Stromal cell of bone marrow (primary cell): ENCODE results near the gene FKBP7.
"Not testable (repeated sequence)": the region's sequence is repeated elsewhere in the genome, so short reads cannot be mapped to it uniquely, and the experiment has no call there.

Experiments used
- DNase-seq: peaks from one replicate; pipeline ENCODE4 v3.0.0-alpha.2; 2012; ENCODE audit warnings: low read depth

FKBP7 gene, protein sequence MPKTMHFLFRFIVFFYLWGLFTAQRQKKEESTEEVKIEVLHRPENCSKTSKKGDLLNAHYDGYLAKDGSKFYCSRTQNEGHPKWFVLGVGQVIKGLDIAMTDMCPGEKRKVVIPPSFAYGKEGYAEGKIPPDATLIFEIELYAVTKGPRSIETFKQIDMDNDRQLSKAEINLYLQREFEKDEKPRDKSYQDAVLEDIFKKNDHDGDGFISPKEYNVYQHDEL

DNA sequence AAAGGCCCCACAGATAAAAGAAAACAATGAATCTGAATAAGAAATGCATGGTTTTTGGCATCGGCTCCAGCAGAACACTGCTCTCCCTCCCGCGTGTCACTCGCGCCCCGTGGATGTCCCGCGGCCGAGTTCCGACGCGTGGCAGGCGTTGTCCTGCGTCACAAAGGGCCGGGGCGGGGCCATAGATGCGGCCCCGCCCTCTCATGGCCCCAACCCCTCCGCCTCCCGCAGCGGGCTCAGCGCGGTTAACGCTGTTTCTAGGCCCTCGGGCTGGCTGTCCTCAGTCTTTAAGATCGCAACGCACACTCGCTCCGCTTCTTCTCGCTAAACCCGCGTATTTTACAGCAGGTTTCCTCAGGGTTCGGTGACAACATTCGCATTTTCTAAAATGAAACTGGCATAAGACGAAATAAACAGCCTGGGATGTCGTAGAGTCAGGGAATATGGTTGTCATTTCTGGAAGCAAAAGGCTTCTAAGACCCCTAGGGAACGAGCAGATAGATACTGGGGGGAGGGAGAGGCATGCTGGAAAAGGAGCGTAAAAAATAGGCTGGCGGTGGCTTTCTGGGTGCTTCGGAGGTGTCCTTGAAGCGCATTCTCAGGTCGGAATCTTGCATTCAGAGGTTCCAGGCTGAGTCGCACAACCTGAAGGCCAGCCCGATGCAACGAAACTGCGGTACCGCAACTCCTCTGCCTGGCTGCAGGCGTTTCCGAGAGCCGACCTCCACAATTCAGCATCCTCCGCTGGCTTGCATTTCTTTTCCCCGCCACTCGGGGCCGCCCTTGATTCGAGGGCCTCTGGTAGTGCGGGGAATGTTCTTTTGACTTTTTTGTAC lies at the start of gene FKBP7:
Gene FKBP7 (minus strand): TSS at position 162 of the 836 bp plus-strand sequence. CDS start 101 bp downstream, at position 61.
- DNase-seq = peak; percentile 61

DNA sequence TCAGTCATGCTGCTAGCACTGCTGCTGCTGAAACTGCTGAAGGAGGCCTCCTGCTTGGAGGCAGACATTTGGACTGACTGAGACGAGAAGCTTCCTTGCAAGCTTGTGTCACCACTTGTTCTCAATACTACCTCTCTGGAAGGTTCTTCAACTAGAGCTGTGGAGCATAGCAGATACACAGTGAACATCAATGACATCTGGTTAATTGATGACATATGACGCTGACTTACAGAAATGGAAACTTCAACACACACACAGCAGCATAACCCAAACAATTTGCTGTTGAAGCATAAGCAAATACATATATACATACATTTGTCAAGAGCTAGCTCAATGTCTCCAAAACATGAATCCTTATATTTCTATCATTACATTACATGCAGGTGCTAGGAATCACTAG lies 49.2 kb upstream of the FKBP7 start:
- DNase-seq = no peak

DNA sequence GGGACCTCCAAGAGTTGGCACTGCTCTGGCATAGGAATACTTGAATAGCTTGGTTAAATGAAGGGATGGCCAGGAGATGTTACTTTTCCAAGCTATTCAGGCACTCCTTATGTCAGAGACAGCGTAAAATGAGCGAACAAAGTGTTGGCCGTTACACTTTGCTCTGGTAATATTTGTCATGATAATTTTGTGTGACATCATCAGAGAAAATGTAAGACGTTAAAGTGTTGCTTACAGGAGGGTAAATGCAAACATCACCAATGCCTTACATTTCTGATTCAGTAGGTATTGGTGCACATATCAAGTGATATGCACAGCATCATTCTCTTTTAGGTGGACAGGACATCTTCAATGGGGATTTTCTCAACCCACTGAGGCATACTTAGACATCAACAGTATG lies 47.9 kb upstream of the FKBP7 start:
- DNase-seq = no peak

DNA sequence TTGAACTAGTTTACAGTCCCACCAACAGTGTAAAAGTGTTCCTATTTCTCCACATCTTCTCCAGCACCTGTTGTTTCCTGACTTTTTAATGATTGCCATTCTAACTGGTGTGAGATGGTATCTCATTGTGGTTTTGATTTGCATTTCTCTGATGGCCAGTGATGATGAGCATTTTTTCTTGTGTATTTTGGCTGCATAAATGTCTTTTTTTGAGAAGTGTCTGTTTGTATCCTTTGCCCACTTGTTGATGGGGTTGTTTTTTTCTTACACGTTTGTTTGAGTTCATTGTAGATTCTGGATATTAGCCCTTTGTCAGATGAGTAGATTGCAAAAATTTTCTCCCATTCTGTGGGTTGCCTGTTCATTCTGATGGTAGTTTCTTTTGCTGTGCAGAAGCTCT lies 47.1 kb upstream of the FKBP7 start:
- not testable (repeated sequence) for DNase-seq

DNA sequence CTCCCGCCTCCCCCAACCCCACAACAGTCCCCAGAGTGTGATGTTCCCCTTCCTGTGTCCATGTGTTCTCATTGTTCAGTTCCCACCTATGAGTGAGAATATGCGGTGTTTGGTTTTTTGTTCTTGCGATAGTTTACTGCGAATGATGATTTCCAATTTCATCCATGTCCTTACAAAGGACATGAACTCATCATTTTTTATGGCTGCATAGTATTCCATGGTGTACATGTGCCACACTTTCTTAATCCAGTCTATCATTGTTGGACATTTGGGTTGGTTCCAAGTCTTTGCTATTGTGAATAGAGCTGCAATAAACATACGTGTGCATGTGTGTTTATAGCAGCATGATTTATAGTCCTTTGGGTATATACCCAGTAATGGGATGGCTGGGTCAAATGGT lies 46.6 kb upstream of the FKBP7 start:
- not testable (repeated sequence) for DNase-seq

DNA sequence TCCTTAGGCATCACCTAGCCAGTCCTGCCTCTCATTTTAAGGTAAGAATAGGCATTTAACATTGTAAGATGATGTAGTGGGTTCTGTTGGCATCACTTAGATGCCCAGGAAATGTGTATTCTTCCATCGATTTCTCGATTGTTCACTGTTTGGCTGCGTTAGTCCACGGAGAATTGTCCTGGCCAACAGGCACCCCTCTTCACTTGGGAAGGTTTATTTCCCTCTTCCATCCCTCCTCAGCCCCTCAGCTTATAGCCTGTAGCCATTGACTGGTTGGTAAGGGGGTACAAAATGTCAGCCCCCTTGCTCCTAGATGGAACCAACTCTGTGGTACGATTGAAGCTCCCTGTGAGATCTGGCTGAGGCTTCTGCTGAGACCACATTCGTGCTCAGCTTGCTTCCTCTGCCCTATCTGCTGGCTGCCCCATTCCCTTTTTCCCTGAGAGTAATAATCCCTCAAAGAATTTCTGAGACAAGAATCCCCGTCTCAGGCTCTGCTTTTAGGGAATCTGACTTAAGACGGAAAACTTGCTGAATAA lies 45.3 kb upstream of the FKBP7 start:
- no peak for DNase-seq

DNA sequence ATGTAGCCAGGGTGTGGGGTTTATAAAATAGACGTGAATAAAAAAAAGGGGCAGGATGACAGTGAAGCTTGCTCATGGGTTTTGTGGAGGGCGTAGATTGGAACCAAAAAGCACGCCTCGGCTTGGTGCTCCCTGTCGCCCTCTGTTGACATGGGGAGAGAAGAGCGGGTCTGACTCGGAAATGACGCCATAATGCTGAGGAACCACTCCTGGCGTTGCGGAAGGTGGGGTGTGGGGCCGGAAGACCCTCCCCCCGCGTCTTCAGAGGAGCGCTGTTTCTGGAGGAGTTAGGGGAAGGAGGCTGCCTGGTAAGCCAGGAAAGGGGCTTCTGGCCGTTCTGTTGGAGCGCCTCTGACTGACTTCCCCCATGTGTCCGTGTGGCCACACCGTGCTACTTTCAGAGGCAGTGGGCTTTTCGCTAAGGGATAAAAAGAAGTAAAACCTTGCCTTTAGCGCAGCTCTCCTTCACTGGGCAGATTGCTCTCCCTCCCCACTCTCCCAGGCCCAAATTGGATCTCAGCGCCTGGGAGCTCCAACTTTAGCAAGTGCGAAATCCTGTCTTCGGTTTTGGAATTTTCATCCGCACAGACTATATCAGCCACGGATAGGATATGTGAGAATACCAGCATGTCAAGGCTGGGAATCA lies 44.7 kb upstream of the FKBP7 start:
- no peak for DNase-seq

DNA sequence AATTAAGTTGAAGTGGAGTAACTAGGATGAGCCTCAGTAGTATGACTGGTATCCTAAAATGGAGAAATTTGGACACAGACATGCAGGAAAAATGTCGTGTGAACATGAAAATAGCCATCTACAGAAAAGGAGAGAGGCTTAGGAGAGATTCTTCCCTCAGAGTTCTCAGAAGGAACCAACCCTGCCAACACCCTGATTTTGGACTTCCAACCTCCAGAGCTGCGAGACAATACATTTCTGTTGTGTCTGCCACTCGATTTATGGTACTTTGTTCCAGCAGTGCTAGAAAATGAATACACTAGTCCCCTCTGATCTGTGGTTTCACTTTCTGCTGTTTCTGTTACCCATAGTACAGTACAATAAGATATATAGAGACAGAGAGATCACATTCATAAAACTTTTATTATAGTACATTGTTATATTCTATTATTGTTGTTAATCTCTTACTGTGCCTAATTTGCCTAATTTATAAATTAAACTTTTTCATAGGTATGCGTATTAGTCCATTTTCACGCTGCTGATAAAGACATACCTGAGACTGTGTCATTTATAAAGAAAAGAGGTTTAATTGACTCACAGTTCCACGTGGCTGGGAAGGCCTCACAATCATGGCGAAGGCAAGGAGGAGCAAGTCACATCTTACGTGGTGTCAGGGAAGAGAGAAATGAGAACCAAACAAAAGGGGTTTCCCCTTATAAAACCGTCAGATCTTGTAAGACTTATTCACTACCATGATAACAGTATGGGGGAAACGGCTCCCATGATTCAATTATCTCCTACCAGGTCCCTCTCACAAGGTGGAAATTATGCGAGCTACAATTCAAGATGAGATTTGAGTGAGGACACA lies 43.1 kb upstream of the FKBP7 start:
- no peak for DNase-seq

DNA sequence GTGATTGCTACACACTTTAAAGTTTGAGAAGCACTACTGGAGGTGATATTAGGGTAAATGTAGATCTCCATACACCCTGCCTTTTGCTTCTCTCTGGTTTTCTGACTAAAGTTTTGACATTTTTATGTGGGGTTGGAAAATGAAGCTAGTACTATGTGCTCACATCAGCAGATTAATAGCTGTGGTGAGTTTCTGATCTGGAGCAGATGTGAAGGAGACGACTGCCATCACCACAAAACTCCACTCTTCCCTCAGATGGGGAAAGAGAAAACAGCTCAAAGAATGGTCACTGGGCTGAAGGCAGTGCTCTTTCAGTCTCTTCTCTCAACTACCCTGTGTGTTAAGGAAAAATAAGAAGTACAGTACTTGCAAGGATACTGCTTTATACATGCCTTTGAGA lies 39.1 kb upstream of the FKBP7 start:
- DNase-seq = no peak

DNA sequence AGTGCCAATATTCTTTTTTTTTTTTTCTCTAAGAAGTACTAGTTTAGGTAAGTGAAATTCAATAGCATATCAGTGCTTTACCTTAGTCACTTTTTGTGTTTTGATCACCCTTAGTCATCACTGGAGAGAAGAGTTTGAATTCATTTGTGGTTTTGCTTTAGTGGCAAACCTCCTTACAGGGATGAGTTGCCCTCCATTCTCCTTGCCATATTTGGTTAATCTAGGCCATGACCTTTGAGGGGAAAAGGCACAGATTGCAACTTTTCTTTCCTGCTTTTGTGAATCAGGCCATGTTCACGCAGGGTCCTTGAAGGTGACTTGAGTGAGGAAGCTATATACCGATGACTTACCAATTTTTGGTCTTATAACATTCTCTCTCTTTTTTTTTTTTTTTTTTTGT lies 36.3 kb upstream of the FKBP7 start:
- DNase-seq = no peak

DNA sequence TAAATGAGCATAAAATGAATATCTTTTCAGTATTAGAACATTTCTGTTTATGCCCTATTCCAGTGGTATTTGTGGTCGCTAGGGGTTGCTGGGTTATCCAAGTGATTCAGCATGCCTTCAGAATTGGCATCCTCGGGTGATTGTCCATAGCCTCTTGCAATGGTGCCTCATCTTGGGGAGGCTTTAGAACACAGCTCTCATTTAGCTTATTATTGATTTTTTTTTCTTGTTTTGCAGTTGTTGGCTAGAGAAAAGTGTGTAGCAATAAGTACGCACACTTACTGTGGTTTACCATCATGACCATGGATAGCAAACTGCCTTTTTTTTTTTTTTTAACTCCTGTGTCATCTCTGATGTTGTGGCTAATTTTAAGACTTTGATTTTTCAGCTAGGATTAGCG lies 35.5 kb upstream of the FKBP7 start:
- no peak for DNase-seq

DNA sequence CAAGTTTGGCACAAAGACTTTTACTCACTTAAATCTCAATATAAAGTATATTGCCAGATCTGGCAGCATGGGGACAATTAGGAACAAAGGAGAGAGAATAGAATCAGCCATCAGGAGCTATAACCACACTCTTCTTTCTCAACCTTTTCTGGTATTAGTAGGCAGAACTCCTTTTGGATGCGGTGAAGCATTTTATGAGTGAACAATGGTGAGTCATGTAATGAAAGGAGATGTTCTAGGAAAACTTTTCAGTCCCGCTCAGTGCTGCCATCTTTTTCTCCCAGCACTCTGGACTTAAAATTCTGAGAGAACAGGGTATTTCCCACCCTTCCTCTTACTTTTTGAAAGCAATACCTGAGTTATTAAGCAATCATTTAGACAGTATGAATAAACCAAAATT lies 34.1 kb upstream of the FKBP7 start:
- no peak for DNase-seq

DNA sequence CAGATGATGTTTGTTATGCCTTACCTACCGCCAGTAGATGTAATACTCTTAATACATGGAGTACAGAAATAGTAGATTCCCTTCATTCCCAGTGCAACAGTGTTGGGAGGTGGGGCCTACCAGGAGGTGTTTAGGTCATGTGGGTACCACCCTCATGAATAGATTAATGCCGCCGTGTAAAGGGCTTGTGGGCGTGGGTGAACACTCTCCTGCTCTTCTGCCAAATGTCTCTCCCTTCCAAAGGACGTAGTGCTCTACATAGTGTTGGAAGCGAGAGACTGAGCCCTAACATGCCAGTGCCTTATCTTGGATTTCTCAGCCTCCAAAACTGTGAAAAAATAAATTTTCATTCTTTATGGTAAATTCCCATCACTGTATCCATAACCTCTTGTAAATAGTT lies 32.0 kb upstream of the FKBP7 start:
- DNase-seq = no peak

DNA sequence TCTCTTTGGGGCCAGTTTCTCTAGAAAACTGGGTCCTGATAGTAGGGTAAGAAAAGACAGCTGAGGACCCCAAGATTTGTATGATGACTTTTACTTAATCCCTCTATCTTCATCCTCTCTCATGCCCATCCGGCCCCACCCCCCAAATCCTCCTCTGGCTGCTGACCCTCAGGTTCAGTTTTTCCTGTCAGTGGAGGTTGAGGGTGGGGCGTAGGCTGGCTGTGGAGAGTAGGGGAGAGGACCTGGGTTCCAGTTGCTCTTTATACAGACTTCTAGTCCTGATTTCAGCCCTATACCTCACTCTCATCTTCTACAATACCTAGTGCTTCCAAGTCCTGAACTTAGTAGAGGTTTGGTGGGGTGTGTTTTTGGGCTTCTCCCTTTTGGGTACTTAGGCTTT lies 30.2 kb upstream of the FKBP7 start:
- DNase-seq = no peak

DNA sequence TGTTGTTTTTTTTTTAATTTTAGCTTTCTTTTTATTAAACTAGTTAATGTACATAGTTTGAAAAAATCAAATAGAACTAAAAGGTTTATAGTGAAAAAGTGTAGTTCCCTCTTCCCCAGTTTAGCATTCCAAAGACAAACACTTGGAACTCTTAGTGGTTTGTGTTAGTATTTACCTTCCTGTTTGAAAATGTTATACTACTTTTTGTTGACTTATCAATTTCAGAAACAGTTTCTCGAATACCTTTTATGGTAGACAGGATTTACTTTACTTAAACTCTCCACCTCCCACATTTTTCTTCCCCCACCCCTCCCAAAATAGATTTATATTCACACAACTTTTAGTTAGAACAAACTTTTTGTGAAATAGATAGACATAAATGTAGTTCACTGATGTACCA lies 28.5 kb upstream of the FKBP7 start:
- DNase-seq = no peak

DNA sequence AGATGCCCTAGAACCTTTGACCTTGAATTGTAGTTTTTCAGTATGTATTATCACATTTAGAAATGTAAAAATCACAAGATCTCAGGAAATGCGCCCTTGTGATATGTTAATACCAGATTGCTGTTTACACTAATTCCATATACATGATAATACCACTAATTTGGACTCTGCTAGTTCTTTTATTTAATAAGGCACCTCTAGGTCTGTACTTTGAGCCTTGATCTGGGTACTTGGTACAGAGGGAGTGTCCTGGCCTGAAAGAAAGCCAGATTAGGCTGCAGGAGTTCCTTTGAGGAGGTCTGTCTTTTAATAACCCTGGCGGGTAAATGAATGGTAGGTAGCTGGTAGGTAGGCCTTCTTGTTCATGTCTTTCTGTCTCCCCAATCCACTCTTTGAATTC lies 28.1 kb upstream of the FKBP7 start:
- DNase-seq = no peak

DNA sequence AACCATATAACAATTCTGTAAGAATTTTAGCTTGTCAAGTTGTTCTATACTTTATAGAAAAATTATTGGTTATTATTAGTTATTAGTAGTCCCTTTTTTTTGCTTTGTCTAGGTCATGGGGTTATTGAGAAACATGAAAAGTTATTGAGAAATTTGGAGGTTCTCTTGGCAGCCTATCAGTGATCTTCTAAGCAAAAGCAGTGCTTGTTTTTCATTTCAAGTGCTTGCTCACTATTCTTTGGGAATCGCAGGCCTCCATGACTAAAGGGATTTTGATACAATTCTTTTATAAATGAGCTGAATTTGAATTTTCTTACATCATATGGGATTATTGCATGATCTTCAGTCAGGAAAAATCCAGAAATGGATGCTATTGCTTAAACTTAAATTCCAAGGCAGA lies 27.7 kb upstream of the FKBP7 start:
- no peak for DNase-seq

DNA sequence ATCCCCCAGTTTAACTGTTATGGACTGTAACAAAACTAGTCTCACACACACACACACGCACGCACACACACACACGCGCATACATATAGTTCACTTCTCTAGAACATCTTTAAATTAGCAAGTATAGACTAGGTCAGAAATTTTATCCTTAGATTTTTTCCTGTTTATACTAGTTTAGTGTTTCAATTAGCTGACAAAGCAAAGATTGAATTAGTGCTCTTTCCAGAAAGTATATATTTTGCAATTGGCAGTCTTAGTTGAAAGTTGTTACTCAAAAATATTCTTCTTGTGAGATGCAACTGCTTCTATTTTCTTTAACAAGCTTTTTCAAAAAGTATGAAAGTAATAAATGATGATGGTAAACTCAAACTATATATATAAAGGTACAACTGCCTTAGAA lies 24.4 kb upstream of the FKBP7 start:
- DNase-seq = no peak

DNA sequence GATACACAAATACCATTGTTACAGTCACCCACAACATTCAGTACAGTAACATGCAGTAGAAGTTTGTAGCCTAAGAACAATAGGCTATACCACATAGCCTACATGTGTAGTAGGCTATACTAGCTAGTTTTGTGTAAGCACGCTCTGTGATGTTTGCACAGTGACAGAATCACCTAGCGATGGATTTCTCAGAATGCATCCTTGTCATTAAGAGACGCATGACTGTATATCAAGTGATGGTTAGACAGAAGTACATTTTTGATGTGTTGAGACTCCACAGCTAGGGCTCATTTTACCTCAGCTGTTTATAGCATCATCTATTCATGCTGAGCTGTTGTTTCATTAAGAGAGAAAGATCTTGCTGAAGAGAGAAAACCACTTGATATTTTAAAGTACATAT lies 21.2 kb upstream of the FKBP7 start:
- no peak for DNase-seq

DNA sequence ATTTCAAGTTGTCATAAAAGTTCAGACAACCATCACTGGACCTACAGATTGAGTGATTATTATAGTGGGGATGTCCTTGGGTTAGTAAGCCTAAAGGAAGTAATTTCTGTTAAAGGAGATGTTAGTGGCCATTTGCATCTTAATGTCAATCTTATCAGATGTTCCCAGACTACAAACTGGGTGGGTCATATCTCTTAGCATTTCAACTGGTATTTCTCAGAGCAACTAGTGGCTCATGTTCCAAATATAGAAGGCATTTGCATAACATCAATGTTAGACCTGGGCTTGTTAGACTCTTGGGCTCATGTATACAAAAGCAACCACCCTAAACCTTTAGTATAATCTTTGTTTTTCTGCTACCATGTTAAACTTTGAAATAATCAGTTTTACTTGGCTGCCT lies 19.7 kb upstream of the FKBP7 start:
- no peak for DNase-seq

DNA sequence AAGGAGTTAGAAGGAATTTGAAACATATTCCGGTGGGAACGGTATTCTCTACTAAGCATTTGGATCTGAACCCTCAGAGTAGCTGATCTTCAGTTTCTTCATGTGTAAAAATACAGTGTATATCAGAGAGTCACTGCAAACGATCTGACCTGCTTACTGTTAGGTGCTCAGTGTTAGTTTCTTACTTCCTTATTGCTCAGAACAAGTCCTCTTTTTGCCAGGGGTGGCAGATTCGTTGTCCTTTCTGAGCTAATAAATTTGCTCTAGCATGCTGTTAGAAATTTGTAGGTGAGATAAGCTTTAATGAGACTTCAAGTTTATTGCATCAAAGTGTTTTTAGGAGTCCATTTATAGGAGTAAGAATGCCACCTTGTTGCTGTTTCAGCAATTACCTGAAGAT lies 17.6 kb upstream of the FKBP7 start:
- DNase-seq = no peak

DNA sequence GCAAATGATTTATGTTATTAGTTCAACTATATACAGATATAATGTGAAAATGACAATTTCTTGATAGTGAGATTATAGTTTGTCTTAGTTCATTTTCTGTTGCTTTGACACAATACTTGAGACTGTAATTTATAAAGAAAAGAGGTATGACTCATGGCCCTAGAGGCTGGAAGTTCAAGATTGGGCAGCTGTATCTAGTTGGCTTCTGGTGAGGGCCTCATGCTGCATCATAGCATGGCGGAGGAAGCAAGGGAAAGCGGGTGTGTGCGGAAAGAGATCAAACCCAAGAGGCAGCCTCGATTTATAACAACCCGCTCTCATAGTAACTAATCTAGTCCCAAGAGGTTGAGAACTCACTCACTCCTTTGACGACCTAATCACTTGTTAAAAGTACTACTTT lies 13.2 kb upstream of the FKBP7 start:
- no peak for DNase-seq
